MV-4-11 (cell line): ENCODE measurements around the gene ACCS.

ENCODE experiments used
- DNase-seq: peaks from one replicate; lab custom pipeline; 2025; lab: John Stamatoyannopoulos, UW

Gene ACCS

DNA sequence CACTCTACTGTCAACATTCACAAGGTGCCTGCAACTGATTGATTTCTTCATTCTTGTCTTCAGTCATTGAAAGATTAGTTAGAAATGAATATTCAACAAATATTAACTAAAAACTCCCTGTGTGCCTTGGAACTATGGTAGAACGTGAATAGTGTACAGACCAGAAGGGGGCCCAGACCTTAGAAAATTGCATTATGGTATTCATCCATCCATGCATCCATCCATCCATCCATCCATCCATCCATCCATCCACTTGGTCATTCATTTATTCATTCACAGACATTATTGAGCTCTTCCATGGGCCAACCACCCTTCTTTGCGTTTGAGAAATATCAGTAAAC is 28.4 kb upstream of the ACCS start:
- no peak for DNase-seq

- no peak for DNase-seq
Measured at GRCh38 chr11:44043157-44043556, 22.9 kb upstream of the ACCS start.

DNA sequence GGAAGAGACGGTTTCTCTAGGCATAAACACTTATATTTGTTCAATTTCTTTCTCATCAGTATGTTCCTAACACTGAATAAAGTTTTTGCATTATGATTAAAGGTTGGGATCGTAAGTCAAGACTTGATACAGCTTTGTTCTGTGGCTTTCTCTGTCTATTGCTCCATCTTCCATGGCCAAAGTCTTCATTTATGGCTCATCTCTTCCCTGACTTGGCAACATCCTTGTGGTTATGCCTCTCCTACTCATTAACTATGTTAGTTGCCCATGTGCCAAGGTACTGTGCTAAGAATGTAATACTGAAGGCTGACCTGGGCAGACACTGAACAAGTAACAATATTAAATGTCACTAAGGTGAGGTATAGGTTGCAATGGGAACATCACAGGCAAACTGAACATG is 19.9 kb upstream of the ACCS start:
- no peak for DNase-seq

DNA sequence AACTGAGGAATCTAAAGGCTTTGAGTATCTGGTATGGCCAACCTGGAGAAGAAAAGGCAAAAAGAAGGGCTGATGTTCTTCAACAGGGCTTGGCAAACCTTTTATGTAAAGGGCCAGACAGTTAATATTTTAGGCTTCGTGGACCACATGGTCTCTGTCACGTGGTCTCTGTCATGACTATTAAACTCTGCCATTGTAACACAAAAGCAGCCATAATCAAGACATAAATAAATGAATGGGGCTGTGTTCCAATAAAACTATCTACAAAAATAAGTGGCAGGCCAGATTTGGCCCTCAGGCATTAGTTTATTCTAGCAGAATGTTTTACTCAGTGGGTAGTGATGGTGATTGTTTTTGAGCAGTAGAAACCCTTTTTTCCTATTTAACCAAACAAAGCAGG is 18.8 kb upstream of the ACCS start:
- no peak for DNase-seq

DNA sequence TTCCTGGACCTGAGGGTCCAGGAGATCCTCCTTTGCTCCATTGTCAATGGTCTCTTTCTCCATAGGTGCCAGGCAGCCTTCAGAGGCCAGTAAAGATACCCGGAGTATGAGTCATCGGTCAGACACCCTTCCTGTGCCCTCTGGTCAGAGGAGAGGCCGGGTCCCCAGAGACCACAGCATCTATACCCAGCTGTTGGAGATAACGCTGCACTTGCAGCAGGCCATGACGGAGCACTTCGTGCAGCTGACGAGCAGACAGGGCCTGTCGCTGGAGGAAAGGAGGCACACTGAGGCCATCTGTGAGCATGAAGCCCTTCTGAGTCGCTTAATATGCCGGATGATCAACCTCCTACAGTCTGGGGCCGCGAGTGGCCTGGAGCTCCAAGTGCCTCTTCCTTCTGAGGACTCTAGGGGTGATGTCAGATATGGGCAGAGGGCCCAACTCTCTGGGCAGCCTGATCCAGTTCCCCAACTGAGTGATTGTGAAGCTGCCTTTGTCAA is 18.1 kb upstream of the ACCS start, which contains the start of gene ACCSL:
TSS of gene ACCSL (plus strand) at position 51 of the 501 bp plus-strand sequence. CDS start at position 107, 56 bp downstream.
- no peak for DNase-seq

DNA sequence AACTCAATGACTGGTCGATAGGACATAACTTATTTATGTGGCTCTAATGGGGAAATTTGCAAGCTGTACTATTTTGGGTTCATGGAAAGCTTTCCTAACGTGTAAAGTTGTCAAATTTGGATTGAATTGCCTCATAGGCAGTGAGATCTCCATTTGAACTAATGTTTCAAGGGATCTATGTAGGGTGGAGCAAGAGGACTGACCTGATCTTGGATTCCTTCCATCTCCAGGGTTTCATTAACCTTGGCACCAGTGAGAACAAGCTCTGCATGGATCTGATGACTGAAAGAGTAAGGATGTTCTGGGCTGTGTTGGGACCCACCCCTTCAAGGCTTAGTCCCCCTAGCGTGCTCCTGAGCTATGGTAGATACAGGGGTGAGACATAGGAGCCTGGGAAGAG is 16.2 kb upstream of the ACCS start:
- no peak for DNase-seq

DNA sequence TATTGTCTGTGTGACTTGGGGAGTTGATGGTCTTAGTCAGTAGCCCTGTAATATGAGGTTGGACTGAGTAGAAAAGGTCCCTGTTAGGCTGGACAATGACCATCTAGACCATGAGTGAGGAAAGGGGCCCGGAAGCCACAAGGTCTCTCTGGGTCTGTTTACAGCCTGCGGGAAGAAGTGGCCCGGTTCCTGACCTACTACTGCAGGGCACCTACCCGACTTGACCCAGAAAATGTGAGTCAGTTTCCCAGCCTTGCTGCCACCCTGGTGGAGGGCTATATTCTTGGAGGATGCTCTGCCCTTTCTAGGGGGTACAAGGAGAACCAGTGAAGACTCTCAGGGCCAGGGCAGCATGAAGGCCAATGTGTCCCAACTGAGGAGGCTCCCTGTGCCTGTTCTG is 14.9 kb upstream of the ACCS start:
- DNase-seq: no peak

GRCh38 chr11:44057340-44057739 is 8.7 kb upstream of the ACCS start:
- DNase-seq: no peak

DNA sequence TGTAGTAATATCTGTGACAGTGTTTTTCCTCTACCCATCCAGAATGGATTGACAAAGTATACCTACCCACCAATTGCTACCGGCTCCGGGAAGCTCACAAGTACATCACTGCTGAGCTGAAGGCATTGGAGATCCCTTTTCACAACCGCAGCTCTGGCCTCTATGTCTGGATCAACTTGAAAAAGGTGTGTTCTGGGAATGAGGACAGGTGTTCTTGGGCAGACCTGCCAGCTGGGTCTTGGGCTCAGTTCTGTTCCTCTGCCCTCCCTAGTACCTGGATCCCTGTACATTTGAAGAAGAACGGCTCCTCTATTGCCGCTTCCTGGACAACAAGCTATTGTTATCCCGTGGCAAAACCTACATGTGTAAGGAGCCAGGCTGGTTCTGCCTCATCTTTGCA is 7.8 kb upstream of the ACCS start:
- DNase-seq: no peak

GRCh38 chr11:44065161-44065661 is 859 bp upstream of the ACCS start:
- no peak for DNase-seq

DNA sequence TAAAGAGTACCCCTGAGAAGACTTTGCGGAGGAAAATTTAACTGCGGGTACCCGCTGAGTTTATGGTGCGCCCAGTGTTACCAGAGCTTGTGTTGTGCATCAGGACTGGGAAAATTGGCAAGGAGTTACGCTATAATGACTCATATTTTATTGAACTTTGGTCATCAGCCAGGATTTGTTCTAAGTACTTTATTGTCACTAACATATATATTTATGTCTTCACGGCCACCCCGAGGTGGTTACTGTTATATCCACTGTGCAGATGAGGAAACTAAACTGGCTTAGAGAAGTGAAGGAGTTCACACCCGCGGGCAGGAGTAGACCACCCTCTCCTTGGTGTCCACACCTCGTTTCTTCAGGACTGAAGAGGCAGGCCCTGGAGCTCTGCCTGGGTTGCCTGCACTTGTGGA is 667 bp downstream of the ACCS start:
- DNase-seq: peak; percentile 25

DNA sequence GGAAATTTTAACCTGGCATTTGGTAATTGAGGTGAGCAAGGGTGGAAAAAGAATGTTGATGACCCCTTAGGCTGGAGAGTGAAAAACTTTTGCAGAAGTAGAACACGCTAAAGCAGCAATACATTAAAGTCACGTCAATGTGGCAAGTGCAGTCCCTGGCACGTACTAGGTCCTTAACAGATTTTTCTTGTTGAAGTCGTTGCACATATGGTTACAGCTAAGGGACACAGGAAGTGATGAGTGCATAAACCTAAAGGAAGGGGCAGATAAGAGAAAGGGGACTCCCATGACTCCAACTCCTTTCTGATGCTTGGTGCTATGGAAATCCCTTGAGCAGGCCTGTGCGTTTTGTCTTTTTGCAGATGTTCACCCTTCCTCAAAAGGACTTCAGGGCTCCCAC is 1.2 kb downstream of the ACCS start:
- DNase-seq: peak; percentile 68

GRCh38 chr11:44068180-44068579 is 2.1 kb downstream of the ACCS start:
- no peak for DNase-seq

DNA sequence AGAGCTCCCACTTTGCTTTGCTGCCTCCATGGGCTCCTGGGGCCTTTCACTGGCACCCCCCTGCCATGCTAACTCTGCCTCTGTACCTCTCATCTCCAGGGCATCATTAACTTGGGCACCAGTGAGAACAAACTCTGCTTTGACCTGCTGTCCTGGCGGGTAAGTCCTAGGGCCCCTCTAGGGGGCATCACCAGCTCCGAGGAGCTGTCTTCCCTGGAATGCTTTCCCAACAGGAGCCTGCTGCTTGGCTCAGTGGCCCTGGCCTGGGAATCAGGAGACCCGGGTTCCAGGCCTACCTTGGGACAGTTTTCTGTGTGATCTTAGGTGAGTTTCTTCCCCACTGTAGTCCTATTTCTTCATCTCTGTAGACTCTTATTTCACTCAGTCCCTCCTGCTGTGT is 5.1 kb downstream of the ACCS start:
- no peak for DNase-seq

DNA sequence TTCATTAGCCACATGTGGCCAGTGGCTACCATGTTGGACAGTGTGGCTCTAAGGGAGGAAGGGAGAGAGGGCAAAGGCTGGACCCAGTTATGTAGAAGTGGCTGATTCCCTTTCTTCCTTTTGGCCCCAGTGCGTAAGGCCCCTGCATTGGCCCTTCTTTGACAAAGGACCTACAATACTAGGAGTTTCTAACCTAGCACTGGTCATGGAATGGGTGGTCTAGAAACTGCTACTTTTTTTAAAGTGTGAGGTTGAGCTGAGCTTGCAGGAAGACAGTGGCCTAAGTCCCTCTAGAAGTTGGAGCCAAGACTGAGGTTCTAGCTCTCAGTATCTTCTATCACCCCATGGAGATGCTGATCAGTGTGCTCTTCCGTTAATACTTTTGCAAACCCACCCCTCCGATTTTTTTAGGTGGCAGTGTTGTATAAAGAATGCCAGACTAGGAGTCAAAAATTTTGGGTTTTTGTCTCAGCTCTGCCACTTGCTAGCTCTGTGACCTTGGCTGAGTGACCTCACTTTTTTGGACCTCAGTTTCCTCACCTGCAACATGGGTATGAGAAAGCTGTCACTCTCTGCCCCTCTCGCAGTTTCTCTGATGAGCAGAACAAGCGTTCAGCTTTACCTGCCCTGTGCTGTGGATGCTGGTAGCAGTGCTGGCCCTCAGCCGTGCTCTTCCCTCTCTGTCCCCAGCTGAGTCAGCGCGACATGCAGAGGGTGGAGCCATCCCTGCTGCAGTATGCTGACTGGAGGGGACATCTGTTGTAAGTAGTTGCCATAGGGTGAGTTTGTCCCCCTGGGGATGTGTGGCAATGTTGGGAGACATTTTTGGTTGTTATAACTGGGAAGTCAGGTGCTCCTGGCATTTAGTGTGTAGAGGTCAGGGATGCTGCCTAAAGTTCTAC is 6.9 kb downstream of the ACCS start:
- no peak for DNase-seq

DNA sequence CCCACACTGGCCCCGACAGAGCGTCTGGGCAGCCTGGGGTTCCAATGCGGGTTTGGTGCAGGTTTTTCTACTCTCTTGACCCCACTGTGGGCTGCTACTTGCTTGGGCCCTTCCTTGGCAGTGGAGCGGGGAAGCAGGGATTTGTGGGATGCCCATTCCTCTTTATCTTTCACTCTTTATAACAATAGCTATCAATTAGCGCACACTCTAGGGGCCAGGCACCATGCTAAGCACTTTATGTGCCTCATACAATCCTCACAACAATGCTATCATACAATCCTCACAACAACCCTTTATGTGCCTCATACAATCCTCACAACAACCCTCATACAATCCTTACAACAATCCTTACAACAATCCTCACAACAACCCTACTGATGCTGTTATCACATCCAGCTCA is 12.7 kb downstream of the ACCS start:
- no peak for DNase-seq

- DNase-seq: no peak
Measured at GRCh38 chr11:44079376-44079775, 13.3 kb downstream of the ACCS start.

- DNase-seq: no peak
Measured at GRCh38 chr11:44080951-44081350, 14.9 kb downstream of the ACCS start.

DNA sequence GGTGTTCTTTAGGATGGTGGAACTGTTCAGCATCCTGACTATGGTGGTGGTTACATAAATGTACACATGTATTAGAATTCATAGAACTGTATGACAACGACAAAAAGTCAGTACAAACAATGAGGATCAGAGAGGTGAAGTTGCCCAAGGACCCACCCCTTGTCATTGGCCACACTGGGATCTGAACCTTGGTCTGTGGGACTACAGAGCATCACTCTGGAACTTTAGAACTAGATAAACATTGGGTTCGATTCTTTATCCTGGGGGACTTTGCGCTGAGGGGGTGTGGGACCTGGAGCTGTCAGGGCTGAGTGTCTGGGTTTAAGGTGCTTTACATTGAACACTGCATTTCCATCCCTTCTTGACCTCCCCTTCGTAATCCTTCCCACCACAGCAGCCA is 16.6 kb downstream of the ACCS start:
- DNase-seq: no peak

- no peak for DNase-seq
Measured at GRCh38 chr11:44083433-44083832, 17.4 kb downstream of the ACCS start.

- no peak for DNase-seq
Measured at GRCh38 chr11:44083906-44084305, 17.8 kb downstream of the ACCS start.

DNA sequence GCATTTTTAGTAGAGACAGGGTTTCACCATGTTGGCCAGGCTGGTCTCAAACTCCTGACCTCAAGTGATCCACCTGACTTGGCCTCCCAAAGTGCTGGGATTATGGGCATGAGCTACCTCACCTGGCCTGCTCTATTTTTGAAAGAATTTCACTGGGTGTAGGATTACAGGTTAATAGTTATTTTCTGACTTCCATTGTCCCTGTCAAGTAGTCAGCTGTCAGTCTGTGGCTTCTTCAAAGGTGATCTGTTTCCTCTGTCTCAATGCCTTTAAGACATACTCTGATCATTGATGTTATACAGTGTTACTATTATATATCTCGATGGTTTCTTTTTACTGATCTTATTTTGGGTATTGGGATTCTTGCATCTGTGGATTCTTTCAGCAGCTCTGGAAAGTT is 19.3 kb downstream of the ACCS start:
- no peak for DNase-seq

GRCh38 chr11:44088377-44088776 is 22.3 kb downstream of the ACCS start:
- no peak for DNase-seq

GRCh38 chr11:44088871-44089270 is 22.8 kb downstream of the ACCS start:
- DNase-seq: no peak
